Measurements from ENCODE around the gene PRXL2B.
A peak's percentile ranks its signal among the peaks of the same experiment; 100 is the strongest.

The PRXL2B gene

DNA sequence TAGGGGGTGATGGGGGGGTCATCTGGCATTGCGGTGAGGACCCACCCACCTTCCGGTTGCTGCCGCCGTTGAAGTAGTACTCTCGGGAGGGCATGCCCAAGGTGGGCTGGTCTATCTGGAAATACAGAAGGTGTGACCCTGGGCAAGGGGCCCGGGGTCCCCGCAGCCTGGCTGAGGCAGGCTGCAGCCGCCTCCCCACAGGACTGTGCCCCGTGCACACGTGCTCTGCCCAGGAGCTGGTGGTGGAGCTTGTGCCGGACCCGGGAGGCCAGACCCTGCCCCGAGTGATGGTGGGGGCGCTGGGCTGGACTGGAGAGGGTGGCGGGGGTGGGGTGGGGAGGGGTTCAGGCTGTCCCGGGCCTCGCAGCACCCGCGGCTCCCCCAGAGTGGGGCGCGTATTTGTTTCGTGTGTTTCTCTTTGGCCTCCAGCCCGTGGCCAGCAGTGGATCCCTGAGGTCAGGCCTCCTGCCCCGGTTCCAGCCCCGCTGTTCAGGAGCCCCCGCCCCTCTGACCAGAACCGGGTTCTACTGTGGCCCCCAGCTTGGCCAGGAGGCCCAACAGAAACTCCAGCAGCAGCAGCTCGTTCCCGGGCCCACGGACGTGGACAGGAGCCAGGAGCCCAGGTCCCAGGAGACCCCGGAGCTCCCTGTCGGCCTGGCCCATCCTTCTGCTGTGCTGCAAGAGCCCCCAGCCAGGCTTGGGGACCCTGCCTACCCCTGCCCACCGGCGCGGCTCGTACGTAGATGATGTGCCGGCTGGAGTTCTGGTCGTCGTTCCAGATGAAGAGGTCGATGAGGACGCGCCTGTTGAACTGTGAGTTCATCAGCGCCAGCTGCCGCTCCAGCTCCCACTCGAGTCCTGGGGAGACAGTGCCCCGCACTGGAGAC, 19.2 kb downstream of the PRXL2B start:
- H3K4me2 ChIP-seq, result peak overlapping the region; percentile 91
- H3K4me3 ChIP-seq, result 0 out of 2 replicates have a peak overlapping the region, but pooled peaks have one; percentile 0
- H3K9me3 ChIP-seq, result no peaks in the 10 kb centered on the region
- peak overlapping the region; percentile 46; the same call in 1 of the 2 replicates for H3K27ac ChIP-seq
- H3K4me1 ChIP-seq, result peaks cover 76% of the 10 kb centered on the region
- H4K20me1 ChIP-seq, result no peaks in the 10 kb centered on the region
- peaks cover 24% of the 10 kb centered on the region for H3K27me3 ChIP-seq
- TF ChIP-seq Cebpa-rat (IDR thresholded peaks at IDR 0.05), result no peak
- no peaks in the 10 kb centered on the region for H3K36me3 ChIP-seq
- H3K9ac ChIP-seq, result 0 out of 2 replicates have a peak overlapping the region, but pooled peaks have one; percentile 19

DNA sequence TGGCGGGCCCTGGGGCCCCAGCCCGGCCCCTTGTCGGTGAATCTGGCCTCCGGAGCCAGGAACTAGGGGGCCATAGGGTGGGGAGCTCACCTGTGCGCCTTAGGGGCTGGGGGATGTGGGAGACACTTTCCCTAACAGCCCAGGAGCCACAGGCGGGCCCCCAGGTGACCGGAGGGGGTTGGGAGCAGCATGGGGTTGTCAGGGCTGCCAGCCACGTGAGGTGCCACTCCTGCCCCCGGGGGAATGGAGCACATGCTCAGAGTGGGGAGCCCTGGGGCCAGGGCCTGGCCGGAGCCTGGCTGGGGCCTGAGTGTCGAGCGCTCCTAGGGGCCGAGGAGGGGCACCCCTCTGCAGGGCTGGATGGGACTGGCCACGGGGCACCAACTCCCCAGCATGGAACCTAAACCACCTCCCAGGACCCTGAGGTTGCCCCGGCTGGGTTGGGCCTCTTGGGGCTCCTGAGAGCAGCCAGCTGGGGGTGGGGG, 19.9 kb downstream of the PRXL2B start:
- Histone ChIP-seq H3K36me3 (no peaks in the 10 kb centered on the region), H3K4me2 (peak overlapping the region; percentile 91), H3K4me1 (peaks cover 82% of the 10 kb centered on the region), H4K20me1 (peaks cover under 1% of the 10 kb centered on the region; the same call in 1 of the 2 replicates), H3K27ac (peak overlapping the region; percentile 46; the same call in 1 of the 2 replicates), H3K4me3 (no peak overlapping the region), H3K9ac (0 out of 2 replicates have a peak overlapping the region, but pooled peaks have one; percentile 19), H3K9me3 (no peaks in the 10 kb centered on the region), H3K27me3 (peaks cover 22% of the 10 kb centered on the region)
- TF ChIP-seq Cebpa-rat (IDR thresholded peaks at IDR 0.05), result no peak

DNA sequence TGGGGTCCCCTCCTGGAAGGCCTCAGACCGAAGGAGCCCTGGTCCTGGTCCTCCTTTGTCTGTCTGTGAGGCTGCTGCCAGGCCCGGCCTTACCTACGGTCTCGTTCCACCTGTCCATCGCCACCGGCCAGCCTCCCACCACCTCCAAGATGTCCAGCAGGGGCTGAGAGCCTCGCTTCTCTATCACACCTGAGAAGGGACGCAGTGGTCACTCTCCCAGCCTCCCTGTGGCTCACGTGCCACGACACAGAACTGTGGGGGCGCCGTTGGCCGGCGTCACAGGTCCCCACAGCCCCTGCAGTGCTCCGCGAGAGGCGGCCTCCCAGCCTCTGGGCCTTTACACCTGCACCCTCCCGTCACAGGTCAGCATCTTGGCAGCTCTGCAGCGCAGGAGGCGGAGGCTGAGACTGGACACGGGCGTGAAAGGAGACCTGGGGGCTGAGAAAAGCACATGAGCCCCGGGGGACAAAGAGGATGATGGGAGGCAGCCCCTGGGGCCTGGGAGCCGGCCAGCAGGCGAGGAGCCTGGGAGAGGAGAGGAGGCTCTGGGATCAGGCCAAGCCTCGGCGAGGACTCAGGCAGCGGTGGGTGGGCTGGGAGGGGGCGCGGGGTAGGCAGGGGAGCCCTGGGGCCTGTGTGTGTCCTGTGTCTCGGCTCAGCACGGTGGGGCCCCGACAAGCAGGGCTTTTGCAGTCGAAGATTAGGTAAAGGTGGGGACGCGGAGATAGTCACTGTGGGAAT, 20.5 kb downstream of the PRXL2B start:
- Histone ChIP-seq H3K4me1 (peaks cover 83% of the 10 kb centered on the region), H3K9me3 (no peaks in the 10 kb centered on the region), H3K36me3 (no peaks in the 10 kb centered on the region), H3K9ac (0 out of 2 replicates have a peak overlapping the region, but pooled peaks have one; percentile 19), H3K4me3 (no peak overlapping the region), H3K27me3 (peaks cover 16% of the 10 kb centered on the region; the same call in 1 of the 2 replicates), H4K20me1 (peaks cover 4% of the 10 kb centered on the region; the same call in 1 of the 2 replicates), H3K27ac (peak overlapping the region; percentile 46; the same call in 1 of the 2 replicates), H3K4me2 (peak overlapping the region; percentile 91)
- no peak for TF ChIP-seq Cebpa-rat (IDR thresholded peaks at IDR 0.05)

DNA sequence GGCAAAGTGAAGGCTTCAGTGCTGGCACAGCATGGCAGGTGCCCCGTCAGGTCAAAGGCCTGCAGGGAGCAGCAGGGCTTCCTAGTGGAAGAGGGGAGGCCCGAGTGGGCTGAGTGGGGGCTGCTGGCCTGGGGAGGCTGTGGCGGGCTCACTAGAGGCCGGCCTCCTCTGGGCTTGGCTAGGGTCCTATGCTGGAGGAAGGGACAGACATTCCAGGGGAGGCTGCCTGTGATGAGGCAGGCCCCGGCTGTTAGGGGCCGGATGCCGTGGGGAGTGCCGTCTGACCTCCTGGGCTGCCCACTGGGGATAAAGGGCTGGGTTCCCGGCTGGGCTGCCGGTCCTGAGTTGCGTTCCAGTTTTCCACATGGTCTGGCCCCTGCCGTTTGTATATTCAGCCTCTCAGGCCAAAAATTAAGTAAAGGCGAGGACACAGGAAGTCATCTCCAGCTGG, 21.1 kb downstream of the PRXL2B start:
- Histone ChIP-seq H3K27me3 (peaks cover 10% of the 10 kb centered on the region; the same call in 1 of the 2 replicates), H3K9ac (no peak overlapping the region), H3K4me3 (no peak overlapping the region), H3K27ac (no peak overlapping the region), H3K36me3 (no peaks in the 10 kb centered on the region), H4K20me1 (peaks cover 4% of the 10 kb centered on the region; the same call in 1 of the 2 replicates), H3K9me3 (no peaks in the 10 kb centered on the region), H3K4me2 (no peak overlapping the region), H3K4me1 (peaks cover 83% of the 10 kb centered on the region)
- TF ChIP-seq Cebpa-rat (IDR thresholded peaks at IDR 0.05), result no peak

DNA sequence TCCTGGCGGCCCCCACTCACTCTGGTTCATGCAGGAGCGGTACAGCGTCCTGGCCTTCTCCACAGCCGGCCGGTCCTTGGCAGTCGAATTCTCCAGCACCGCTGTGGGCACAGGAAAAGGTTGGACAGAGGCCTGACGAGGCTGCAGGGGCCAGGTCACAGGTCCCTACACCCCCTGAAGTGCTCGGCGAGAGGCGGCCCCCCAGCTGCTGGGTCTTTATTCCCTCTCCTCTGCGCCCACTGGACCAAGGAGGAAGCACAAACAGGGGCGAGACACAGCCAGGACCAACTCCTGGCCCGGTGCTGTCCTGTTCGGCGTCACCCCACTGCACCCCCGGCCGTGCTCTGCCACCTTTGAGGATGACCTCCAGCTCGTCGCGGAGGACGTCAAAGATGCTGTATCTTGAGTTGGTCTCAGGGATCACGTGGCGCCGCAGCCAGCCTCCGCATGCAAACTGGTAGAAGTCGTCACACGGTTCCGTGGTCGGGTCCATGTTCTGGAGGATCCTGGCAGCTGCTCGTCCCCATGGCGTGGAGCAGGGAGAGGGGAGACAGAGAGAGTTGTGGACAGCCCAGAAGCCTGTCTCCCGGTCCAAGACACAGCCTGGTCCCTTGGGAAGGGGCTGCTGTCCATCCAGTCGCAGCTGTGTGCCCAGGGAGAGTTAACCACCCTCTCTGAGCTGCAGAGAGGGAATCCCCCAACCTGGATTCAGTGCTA, 22.9 kb downstream of the PRXL2B start:
- Histone ChIP-seq H3K4me3 (no peak overlapping the region), H3K9ac (no peak overlapping the region), H3K9me3 (peaks cover 16% of the 10 kb centered on the region), H3K27ac (no peak overlapping the region), H3K27me3 (no peaks in the 10 kb centered on the region), H3K4me1 (peaks cover 68% of the 10 kb centered on the region), H3K36me3 (no peaks in the 10 kb centered on the region), H4K20me1 (peaks cover 4% of the 10 kb centered on the region; the same call in 1 of the 2 replicates), H3K4me2 (peak overlapping the region; percentile 95)
- TF ChIP-seq Cebpa-rat (IDR thresholded peaks at IDR 0.05), result no peak

DNA sequence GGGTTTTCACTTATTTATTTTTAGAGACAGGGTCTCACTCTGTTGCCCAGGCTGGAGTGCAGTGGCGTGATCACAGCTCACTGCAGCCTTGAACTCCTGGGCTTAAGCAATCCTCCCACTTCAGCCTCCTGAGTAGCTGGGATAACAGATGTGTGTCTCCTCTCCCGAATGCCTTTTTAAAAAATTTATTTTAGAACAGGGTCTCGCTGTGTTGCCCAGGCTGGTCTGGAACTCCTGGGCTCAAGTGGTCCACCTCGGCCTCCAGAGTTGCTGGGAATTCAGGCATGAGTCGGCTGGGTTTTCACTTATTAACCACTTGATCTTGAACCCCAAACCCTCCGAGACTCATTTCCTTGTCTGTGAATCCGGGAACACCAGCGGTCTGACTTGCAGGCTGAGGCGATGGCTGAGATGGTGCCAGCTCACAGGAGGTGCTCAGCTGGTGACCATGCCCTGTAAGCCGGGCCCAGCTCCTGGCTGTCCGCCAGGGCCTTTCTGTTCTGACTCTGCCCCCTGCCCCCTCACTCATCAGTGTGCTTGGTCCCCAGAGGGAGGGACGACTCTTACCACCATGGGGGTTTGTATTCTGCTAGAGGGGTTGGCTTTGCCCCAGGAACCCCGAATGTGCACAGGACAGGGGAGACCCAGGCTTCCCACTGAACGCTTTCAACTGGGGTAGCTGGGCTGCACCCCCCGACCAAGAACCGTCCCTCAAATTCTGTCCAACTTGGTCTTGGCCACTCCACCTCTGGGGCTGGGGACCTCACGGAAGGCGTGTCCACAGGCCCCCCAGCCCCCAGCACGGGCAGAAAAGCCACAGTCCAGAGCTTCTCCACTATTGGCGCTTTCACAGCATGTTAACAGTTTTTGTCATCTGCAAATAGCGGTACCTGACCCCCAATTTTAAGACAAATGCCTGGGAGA, 23.7 kb downstream of the PRXL2B start:
- H3K9ac ChIP-seq, result no peak overlapping the region
- H3K9me3 ChIP-seq, result peaks cover 24% of the 10 kb centered on the region
- no peak overlapping the region for H3K4me3 ChIP-seq
- no peak overlapping the region for H3K27ac ChIP-seq
- peaks cover 60% of the 10 kb centered on the region for H3K4me1 ChIP-seq
- H3K36me3 ChIP-seq, result no peaks in the 10 kb centered on the region
- H4K20me1 ChIP-seq, result peaks cover 4% of the 10 kb centered on the region; the same call in 1 of the 2 replicates
- TF ChIP-seq Cebpa-rat (IDR thresholded peaks at IDR 0.05), result no peak
- peak overlapping the region; percentile 95 for H3K4me2 ChIP-seq
- H3K27me3 ChIP-seq, result no peaks in the 10 kb centered on the region

DNA sequence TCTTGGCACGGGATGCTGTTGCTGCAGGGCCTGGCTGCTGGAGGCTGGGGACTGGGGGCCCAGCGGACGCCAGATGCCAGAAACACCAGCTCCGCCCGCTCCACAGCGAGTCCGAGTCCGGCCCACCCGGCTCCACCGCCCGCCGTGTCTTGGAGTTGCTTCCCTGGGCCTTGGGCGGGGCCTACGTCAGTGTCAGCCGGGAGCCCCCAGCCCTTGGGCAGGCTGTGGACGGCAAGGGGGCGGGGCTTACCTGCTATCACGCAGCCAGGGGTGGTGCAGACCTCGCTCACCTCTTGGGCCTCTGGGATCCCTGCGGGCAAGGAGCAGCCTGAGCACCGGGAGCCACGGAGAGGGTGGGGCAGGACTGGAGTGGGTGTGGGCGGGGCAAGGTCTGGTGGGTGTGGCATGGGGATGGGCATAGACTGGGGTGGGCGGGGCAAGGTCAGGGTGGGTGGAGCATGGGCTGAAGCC, 24.5 kb downstream of the PRXL2B start:
- Histone ChIP-seq H3K27ac (no peak overlapping the region), H3K4me1 (peaks cover 52% of the 10 kb centered on the region), H3K9ac (no peak overlapping the region), H4K20me1 (peaks cover 4% of the 10 kb centered on the region; the same call in 1 of the 2 replicates), H3K4me3 (no peak overlapping the region), H3K4me2 (peak overlapping the region; percentile 95), H3K9me3 (peaks cover 29% of the 10 kb centered on the region), H3K27me3 (no peaks in the 10 kb centered on the region), H3K36me3 (no peaks in the 10 kb centered on the region)
- no peak for TF ChIP-seq Cebpa-rat (IDR thresholded peaks at IDR 0.05)
